ENCODE results near the gene HECW1.
"Not testable (repeated sequence)": the region's sequence is repeated elsewhere in the genome, so short reads cannot be mapped to it uniquely, and the experiment has no call there.

The HECW1 gene

DNA sequence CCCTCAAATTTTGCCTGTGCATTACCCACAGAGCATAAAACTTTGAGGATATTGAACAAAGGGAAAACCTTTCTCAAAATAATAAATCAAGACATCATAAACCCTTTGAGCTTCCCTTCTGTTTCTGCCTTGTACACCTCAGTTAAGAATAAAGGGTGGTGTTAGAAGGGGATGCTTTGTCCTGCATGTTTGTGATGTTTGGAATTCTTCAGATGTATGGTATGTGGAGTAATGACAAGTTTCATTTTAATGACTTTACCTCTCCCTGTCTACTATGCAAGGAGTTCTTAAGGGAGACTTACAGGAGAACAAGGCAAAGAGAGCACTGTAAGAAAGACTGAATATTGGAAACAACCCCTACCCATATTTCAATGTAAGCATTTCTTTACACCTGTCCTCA lies 99.2 kb downstream of the HECW1 start:
- no peak for DNase-seq

DNA sequence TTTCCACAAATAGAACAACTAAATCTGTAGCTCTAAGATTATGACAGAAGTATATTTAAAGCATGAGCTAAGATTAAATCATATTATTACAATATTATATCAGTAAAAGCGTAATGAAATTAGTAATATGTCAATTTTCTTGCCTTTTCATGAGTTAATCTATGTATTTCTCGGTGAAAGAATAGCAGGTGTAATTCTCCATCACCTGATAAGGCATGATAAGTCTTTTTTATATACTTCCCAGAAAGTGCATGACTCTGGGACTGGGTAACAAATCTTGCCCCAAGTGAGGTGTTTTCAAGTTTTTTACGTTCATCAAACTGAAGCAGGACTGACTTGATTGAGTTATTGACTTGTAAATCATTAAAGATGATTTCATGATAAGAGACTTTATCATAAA lies 100.5 kb downstream of the HECW1 start:
- no peak for DNase-seq

DNA sequence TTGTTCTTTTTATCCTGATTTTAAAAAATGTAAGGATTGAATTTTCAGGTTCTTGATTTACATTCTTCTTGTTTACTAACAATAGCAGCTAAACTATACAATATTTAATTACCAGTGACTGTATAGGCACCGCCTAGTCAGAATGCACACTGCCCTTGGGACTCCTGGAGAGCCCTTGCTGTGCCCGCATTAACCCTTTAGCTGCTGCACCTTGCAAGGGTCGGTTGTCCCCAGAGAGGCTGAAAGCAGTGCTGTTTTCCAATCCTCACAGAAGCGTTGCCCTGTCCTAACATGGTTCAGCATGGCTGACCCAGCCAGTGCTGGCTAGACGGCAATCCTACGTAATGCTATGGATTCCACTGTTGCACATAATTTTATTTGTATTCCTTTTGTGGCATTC lies 102.6 kb downstream of the HECW1 start:
- no peak for DNase-seq

DNA sequence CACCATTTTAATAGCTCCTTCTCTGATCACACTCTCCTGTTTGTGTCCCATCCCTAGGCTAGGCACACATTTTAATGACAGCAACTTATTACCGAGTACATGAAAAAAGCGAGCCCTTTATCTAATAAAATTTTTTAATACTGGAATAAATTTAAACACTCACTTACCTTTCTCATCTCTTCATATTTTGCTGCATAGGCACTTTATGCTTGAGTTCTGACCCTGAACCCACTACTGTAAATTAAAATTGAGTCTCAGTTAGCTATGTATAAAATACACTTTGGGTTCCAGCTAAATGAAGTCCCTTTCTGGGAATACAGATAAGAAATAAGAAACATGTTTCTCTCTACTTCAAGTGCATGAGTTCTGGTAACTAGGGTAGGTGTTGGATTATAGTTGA lies 104.6 kb downstream of the HECW1 start:
- no peak for DNase-seq

DNA sequence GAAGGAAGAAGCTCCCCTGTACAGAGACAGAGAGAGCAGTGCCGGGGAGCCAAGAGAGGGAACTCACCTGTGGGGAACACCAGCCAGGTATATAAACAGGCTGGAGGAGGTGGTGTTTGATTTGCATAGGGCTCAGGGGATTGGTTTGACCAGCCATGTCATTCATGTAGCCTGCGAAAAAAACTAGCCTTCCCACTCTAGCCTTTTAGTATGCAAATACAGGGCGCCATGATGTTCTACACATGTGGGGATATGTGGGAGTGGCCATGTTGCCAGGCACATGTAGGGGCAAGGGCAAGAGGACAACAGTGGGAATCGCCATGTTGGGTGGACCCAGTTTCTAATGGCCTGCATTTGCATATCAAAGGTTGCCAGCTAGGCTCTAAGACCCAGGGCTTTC lies 106.5 kb downstream of the HECW1 start:
- DNase-seq, result not testable (repeated sequence)

DNA sequence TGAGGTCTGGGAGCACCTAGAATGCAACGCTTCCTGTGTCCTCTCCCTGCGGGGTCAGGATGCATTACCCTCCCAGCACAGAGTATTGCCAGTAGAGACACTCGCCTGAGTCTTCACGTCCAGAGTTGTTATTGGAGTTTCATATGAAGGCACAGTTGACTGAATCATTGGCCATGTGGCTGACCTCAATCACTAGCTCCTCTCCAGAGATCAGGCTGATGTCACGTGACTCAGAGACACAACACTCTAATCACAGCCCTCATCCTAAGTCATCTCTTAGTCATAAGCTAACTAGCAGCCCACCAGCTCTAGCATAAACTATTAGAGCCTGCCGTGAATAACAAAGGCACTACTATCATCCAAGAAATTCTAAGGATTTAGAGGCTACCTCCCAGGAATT lies 107.8 kb downstream of the HECW1 start:
- no peak for DNase-seq

DNA sequence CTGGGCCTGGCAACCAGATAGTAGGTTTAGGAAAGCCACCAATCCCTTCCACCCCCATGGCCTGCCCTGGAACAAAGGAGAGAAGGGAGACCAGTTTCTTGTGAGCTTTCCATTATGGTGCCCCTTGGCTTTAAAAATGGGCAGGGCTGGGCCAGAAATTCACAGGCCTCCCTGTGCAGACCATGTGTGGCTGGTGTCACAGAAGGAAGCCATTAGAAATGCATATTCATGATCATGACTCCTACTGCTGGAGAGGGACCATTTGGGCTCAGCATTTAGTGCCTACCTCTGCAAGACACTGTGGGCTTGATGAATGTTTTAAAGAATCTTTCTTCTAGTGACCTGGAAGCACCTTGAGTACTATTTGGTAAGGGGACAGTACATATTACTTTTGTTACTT lies 108.3 kb downstream of the HECW1 start:
- DNase-seq, result no peak

DNA sequence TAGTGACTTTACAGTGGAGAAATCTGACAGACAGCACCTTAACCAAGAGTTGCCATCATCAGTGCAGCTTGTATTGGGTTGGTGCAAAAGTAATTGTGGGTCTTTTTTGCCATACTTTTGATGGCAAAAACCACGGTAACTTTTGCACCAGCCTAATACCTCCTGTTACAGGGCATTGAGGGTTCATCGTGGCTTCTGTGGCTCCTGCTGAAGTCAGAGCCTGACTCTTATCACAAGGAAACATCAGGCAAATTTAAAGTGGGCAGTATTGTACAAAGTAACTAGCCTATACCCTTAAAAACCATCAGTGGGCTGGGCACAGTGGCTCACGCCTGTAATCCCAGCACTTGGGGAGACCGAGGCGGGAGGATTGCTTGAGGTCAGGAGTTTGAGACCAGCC lies 117.4 kb downstream of the HECW1 start:
- DNase-seq, result no peak

DNA sequence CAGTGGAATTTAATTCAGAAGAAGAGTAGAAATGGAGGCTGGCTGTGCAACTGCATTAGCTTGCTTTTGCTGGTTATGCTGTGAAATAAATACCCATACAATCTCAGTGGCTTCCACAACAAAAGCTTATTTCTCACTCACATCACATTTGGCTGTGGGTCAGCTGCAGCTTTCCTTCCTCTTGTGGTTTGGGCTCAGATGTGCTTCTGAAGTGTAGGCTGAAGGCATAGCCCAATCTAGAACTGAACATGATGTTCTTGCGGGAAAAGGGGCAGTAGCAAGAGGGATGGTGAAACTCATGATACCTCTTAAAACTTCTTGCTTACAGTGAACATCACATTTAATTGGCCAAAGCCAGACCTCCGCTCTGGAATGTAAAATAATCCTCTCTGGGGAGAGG lies 119.9 kb downstream of the HECW1 start:
- no peak for DNase-seq

DNA sequence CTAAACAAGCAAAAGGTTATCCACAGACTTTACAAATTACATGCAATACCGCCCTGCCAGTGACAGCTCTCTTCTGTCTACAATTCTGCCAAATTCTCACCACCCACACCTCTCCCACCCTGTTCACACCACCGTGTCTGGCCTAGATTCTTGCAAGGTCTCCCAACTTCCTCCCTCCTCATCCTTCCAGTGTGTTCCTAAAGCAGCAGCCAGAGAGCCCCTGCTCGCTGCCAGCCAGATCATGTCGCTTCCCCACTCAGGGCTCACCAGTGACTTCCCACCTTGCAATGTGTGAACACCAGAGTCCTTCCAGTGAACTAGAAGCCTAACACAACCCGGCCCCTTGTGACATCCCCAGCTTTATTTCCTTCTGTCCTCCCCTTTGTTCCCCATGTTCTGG lies 121.6 kb downstream of the HECW1 start:
- no peak for DNase-seq

DNA sequence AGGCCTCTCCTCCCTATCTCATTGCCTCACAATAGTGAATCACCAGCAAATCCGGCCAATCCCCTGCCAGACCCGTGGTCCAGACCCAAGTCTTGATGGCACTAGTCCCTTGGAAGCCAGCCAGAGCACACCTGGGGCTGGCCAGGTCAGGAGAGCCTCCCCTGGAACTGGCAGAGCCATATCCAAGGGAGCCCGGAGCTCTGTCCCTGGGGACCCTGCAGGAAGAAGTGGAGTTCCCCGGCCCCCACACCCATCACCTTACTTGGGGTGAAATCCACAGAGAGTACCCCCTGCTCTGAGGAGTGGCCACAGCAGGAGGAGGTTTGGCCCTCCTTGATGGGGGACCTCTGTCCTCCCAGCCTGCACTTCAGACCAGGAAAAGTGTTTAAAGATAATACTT lies 122.5 kb downstream of the HECW1 start:
- no peak for DNase-seq

DNA sequence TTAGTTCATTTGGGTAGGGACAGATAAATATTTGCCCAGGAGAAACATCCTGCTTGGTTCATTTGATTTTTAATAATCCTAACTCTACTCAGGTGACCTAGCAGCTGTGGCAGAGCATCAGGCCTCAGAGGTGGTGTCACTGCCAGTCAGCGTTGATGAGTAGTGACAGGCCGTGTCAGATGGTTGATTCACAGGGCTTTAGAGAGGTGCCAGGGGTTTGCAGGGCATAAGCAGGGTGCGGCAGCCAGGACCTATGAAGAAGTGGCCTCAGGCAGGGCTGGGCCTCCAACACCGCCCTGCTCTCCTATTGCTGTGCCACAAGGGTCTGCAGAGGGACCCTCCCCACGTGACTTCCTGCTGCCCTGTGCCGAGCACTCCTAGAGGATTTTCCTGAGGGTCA lies 128.1 kb downstream of the HECW1 start:
- DNase-seq, result no peak

DNA sequence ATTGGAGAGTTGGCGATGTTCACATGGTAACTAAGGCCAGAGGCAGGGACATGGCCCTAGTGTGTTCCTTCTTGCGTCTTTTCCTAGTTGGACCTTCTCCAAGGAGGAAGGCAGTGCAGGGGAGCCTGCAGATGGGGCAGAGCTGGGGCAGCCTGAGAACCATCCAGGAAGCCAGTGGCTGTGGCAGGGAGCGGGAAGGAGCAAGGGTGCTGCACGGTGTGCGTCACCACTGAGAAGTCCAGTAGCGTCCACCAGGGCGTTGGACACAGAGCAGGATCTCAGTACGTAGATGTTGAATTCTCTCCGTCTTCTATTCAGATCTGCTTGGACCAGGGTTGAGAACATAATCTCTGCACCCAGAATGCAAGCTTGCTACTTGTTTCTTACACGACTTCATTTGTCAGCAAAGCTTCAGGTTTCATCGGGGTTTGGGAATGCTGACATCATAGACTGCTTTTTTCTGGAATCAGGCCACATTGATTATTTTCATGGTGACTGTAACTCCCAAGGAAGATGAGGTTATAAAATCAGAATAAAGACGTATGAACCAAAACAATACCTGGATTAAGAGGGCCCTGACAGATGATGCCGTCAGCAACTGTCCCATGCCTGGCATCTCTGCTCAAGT lies 130.3 kb downstream of the HECW1 start:
- no peak for DNase-seq

DNA sequence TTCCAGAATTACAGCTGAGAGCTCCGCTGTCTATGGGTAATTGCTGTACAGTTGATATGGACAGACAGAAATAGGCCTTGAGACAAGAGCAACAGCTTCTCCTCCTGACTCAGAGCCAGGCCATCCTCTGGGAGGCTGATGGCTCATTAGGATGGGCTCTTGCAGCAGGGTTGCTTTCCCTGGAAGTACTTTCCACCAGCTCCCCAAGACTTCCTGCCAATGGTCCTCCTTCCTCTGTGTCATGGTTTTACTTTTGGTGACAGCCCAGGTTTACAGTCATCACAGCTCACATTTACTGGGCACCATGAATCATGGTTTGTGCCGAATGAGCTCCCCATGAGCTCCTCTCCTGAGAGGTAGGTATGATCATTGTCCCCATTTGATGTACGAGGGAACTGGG lies 131.8 kb downstream of the HECW1 start:
- DNase-seq, result no peak

DNA sequence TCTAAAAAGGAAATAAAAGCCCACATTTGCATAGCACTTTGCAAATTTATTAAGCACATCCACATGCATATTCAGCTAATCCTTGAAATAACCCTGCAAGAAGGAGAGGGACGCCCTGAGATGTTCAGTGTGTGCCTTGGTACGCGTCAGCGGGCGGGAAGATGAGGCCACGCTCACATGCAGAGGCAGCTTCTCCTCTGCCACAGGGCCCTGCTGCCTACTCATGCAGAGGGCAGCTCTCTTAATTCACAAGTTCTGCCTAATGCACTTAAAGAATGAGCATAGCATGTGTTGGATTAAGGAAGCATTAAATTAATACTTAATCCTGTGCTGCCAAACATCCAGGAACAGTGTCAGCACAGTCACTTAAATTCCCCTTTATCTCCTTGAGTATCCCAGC lies 132.3 kb downstream of the HECW1 start:
- no peak for DNase-seq

DNA sequence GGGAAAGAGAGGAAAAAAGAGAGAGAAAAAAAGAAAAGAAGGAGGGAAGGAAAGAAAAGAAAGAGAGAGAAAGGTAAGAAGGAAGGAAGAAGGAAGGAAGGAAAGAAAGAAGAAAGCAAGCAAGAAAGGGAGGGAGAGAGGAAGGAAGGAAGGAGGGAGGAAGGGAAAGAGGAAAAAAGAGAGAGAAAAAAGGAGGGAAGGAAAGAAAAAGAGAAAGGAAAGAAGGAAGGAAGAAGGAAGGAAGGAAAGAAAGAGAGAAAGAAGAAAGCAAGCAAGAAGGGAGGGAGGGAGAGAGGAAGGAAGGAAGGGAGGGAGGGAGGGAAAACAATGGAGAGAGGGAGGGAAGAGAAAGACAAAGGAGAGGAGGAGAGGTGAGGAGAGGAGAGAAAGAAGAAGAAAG lies 135.3 kb downstream of the HECW1 start:
- no peak for DNase-seq

DNA sequence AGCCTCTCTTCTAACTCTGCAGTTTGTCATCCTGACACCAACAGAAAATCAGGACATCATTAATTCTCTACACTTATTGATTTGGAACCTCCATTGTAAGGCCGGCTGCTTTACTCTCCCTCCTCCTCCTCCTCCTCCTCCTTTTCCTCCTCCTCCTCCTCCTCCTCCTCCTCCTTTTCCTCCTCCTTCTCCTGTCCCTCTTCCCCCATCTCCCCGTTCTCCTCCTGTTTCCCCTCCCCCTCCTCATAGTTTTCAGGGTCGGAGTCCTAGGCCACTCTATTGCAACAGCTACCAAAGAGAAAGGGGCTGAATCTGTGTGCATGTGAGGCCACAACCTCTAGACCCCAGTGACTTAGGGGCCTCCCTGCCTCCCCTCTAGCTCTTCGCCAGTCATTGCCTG lies 136.1 kb downstream of the HECW1 start:
- DNase-seq, result no peak

DNA sequence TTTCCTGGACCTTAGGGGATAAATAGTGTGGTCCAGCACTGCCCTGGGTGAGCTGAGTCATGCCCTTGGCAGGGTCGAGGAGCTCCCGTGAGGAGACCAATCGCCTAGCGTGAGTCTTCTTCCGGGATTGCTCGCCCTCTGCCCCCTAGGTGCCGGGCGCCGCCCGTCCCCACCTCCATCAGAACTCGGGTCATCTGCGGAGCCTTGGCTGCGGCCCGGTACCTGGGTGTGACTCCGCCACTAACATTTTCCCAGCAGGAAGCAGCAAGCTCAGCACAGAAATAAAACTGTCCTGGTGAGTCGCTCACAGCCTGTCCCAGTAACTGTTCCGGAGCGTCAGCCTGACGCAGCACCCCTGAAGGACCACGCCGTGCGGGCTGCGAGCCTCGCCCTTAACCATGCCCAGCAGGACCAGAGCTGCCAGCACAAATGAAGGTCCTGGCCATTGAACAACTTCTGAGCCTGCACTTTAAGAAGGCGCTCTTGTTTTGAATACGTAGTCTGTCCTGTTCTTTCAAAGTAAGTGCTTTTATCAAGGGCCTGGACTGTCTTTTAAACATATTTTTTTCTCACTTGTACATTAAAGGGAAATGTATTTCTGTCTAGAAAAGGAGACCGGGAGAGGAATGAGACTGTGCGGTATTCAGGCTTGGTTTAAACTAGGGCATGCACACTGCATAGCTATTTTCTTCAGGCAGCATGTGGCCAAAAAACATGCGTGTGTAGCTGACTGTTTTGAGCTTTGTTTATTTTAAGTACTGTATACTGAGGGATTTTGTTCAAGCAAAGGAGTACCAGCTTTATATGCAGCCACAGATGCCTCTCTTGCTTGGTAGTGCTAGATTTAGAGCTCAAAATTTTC lies 136.7 kb downstream of the HECW1 start:
- DNase-seq, result no peak

DNA sequence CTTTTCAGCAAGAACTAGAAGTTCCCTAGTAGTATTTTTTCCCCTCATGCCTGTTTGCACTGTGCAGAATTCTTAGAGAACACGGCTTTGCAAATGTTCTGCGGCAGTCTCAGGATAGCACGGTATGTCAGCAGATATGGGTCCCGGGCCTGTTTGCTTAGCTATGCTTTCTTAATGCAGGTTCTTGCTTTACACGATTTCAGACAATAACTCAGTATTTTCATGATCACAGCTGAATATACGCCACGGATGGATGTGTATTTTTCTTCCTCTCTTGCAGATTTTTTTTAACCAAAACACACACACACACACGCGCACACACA lies 137.3 kb downstream of the HECW1 start:
- DNase-seq, result no peak

DNA sequence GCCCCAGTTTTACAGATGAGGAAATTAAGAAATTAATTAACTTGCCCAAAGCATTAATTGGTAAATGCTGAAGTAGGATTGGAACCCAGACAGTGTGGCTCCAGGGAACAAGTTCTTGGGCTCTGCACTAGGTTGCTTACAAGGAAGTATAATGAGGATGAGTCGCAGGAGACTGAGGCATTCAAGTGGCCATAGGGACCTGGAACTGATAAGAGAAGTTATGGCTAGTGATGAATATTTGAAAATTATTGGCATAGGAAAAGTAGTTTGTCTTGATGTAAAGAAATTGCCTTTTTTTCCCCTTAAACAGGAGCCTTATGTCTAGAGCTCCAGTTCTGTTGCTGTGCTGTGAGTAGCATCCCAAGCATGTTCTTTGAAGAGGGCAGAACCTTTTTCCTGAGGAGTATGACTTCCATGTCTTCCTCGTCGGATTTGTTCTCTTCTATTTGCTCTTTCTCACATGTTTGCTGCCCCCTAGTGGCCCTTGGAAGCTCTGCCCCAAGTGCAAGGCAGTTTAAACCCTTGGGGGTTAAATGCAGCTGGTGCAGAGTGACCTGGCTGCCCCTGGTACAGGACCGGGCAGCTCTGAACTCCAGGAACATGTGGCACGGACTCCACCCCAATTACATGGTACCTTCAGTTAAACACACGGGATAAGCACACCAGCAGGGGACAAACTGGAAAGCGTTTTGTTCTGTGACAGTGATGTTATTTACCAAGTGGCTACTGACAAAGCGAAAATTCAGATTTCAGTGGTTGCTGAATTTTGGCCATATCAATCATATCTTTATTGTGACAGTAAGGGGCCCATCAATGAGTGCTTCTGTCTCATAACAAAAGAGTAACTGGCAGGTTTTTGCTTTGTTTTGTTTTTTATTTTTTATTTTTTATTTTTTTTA lies 148.8 kb downstream of the HECW1 start:
- peak; percentile 74 for DNase-seq

DNA sequence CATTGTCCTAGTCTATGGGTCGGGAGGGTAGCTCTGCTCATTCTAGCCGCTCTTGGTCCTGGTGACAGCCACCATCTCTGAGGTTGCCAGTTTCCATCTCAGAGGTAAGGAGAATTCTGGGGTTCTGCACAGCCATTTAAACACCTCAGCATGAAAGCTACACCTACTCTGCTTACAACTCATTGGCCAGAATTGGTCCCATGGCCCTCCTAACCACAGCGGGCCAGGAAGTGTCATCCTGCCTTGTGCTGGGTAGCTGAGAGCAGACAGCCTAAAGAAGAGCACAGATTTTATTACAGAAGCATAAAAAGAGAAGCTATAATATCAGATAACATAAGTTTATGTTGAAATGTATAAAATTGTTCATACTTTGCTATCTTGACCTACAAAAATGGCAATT lies 152.7 kb downstream of the HECW1 start:
- no peak for DNase-seq

DNA sequence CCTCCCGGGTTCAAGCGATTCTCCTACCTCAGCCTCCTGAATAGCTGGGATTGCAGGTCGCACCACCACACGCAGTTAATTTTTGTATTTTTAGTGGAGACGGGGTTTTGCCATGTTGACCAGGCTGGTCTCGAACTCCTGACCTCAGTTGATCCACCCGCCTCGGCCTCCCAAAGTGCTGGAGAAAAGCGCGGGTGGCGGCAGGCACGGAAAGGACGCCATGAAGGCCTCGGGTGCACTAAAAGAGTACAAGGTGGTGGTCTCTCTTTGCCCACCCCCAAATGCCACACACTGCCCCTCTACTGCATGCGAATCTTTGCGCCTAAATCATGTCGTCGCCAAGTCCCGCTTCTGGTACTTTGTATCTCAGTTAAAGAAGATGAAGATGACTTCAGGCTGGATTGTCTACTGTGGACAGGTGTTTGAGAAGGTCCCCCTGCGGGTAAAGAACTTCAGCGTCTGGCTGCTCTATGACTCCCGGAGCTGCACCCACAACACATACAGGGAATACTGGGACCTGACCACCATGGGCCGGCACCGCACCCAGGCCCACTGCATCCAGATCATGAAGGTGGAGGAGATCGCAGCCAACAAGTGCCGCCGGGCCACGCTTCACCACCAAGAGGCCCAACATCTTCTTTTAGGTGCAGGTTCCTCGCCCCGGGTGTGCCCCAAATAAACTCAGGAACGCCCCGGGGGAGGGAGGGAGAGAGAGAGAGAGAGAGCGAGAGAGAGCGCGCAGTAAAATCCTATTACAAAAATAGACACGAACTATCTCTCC lies 161.7 kb downstream of the HECW1 start:
- no peak for DNase-seq

DNA sequence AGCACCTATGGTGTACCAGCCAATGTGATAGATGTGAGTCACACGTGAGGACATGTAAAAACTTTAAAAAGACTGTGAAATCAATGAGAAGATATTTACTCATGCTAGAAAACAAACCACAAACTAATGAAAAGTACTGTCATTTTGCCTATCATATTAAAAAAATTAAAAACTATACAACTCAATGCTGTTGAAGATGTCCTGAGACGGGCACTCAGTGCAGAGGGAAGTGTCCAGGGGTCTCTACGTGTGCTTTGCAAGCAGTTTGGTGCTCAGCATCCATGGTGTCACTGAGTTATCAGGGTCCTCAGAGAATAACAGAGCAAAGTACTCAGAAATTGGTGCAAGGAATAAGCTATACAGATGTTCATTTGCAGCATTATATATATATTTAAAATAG lies 162.3 kb downstream of the HECW1 start:
- no peak for DNase-seq
